CD4-positive, alpha-beta T cell treated with Interleukin-4 for 1 hour (primary cell): ENCODE data around the gene AP1B1.

Experiments used
- DNase-seq, 2 donors: peaks; one replicate each; pipeline ENCODE4 v3.0.0-alpha.2; 2020 to 2022

Gene AP1B1

GRCh38 chr22:29311464-29312217 is 76.7 kb downstream of the AP1B1 start:
- DNase-seq: no peak

GRCh38 chr22:29310863-29311339 is 77.5 kb downstream of the AP1B1 start:
- DNase-seq: peak; percentile 61 to 89

GRCh38 chr22:29310065-29310862 is 78.1 kb downstream of the AP1B1 start:
- no peak for DNase-seq

GRCh38 chr22:29309332-29310064 is 78.9 kb downstream of the AP1B1 start:
- no peak for DNase-seq

- DNase-seq: peak in 1 of 2 donors; percentile 21
Measured at GRCh38 chr22:29308791-29309262, 79.5 kb downstream of the AP1B1 start.

- no peak for DNase-seq
Measured at GRCh38 chr22:29308148-29308790, 80.1 kb downstream of the AP1B1 start.

- no peak for DNase-seq
Measured at GRCh38 chr22:29307596-29308147, 80.7 kb downstream of the AP1B1 start.

- peak in 1 of 2 donors; percentile 17 for DNase-seq
Measured at GRCh38 chr22:29306835-29307595, 81.4 kb downstream of the AP1B1 start.

GRCh38 chr22:29306175-29306834 is 82.1 kb downstream of the AP1B1 start, which contains the start of gene GAS2L1:
Gene GAS2L1, plus strand, starts transcription at chr22:29306650. Its CDS starts 1,456 bp downstream, at chr22:29308106.
- DNase-seq: peak; percentile 34 to 42

GRCh38 chr22:29305836-29306174 is 82.6 kb downstream of the AP1B1 start:
- DNase-seq: no peak

- DNase-seq: no peak
Measured at GRCh38 chr22:29302681-29303465, 85.5 kb downstream of the AP1B1 start.

GRCh38 chr22:29302402-29302680 is 86.0 kb downstream of the AP1B1 start:
- no peak for DNase-seq

- DNase-seq: no peak
Measured at GRCh38 chr22:29301716-29302401, 86.5 kb downstream of the AP1B1 start.

GRCh38 chr22:29300807-29301601 is 87.4 kb downstream of the AP1B1 start:
- DNase-seq: no peak

GRCh38 chr22:29300467-29300806 is 87.9 kb downstream of the AP1B1 start:
- no peak for DNase-seq

- no peak for DNase-seq
Measured at GRCh38 chr22:29299136-29299900, 89.1 kb downstream of the AP1B1 start.

GRCh38 chr22:29298641-29299040 is 89.7 kb downstream of the AP1B1 start:
- DNase-seq: no peak

GRCh38 chr22:29292379-29292778 is 96.0 kb downstream of the AP1B1 start:
- DNase-seq: no peak
